ENCODE results near the gene OPALIN.

- TF ChIP-seq CTCF (conservative IDR thresholded peaks at IDR 0.05; ENCODE audit: low read depth, low read length) = no peak
- TF ChIP-seq EZH2 (IDR thresholded peaks at IDR 0.05; ENCODE audit: borderline replicate concordance, low read depth, low read length, poor library complexity, severe bottlenecking) = no peak
These were observed 7.7 kb upstream of the OPALIN start for GRCh38 chr10:96366508-96366907.
